ENCODE measurements around the gene FAM237B.
A peak's percentile ranks its signal among the peaks of the same experiment; 100 is the strongest.
"Not testable (repeated sequence)": the region's sequence is repeated elsewhere in the genome, so short reads cannot be mapped to it uniquely, and the experiment has no call there.

Gene FAM237B

DNA sequence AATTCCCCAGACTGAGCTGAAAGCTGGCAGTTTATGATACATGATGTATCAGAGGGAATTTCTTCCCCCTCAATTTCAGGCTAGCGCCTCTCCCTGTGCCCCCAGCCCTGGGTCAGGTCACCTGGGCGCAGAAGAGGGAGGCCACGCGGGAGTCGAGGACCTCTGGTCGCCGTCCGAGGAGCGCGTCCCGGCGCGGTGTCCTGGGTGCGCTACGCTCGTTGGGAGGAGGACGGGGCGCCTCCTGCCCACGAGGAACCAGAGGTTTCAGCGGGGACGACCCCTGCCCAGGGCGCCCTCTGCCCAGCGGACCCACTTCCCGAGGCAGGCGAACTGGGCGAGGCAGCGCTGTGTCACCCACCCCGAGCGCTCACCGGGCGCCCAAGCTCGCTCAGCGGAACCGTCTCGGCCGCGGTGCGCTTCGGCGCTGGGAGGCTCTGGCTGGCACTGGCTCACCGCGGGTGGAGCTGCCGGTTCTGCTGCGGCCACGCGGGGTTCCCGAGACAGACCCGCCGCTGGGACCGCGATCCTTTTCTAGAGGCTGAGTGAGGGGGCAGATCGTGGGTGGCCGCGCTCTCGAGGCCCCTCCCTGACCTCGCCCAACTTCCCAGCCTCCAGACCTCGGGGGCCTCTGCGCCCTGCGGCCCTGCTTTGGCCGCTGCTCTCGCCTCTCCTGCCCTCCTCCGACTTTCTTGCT is at the start of gene FAM237B:
Gene FAM237B (minus strand): TSS at position 504 of the 694 bp plus-strand sequence. CDS start 1,556 bp downstream, outside the sequence.
- Mint-ChIP-seq H3K27ac (no peak within 1 kb of the TSS), H3K36me3 (ENCODE audit: low read depth) (no peaks in the 10 kb centered on the region)
- peak; percentile 70 for DNase-seq

DNA sequence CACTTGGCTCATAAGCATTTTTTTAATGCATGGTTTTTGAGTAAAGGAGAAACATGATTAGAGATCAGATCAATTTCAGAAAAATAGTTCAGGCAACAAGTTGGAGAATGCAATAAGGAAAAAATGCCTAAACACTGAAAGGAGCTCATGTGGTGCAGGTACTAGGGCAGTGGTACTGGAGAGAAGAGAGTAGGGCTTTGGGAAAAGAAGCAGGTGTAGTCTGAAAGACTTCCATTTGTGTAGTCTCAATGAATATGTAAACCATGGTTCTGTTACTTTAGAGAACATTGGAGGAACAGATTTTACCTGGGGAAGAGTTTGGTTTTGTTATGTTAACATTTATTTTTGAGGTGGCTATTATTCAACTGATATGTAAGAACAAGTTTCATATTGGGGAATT is 30.9 kb upstream of the FAM237B start:
- H3K27me3 Mint-ChIP-seq (ENCODE audit: low read depth, poor library complexity): no peaks in the 10 kb centered on the region
- TF ChIP-seq, protein P1, sequence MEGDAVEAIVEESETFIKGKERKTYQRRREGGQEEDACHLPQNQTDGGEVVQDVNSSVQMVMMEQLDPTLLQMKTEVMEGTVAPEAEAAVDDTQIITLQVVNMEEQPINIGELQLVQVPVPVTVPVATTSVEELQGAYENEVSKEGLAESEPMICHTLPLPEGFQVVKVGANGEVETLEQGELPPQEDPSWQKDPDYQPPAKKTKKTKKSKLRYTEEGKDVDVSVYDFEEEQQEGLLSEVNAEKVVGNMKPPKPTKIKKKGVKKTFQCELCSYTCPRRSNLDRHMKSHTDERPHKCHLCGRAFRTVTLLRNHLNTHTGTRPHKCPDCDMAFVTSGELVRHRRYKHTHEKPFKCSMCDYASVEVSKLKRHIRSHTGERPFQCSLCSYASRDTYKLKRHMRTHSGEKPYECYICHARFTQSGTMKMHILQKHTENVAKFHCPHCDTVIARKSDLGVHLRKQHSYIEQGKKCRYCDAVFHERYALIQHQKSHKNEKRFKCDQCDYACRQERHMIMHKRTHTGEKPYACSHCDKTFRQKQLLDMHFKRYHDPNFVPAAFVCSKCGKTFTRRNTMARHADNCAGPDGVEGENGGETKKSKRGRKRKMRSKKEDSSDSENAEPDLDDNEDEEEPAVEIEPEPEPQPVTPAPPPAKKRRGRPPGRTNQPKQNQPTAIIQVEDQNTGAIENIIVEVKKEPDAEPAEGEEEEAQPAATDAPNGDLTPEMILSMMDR (IDR thresholded peaks at IDR 0.05): no peak
- no peak overlapping the region for H3K4me3 Mint-ChIP-seq
- DNase-seq: no peak
- peaks cover 3% of the 10 kb centered on the region for H3K9me3 Mint-ChIP-seq
- H3K27ac Mint-ChIP-seq: no peak overlapping the region
- peaks cover 13% of the 10 kb centered on the region for H3K4me1 Mint-ChIP-seq
- H3K36me3 Mint-ChIP-seq (ENCODE audit: low read depth): peaks cover 49% of the 10 kb centered on the region

More for the DNA sequence above, at the start of gene FAM237B:
- TF ChIP-seq, protein P1 (IDR thresholded peaks at IDR 0.05): no peak
- Mint-ChIP-seq H3K9me3 (no peaks in the 10 kb centered on the region), H3K27me3 (ENCODE audit: low read depth, poor library complexity) (peaks cover 72% of the 10 kb centered on the region), H3K4me1 (peaks cover 10% of the 10 kb centered on the region), H3K4me3 (peak within 1 kb of the TSS; percentile 84)

DNA sequence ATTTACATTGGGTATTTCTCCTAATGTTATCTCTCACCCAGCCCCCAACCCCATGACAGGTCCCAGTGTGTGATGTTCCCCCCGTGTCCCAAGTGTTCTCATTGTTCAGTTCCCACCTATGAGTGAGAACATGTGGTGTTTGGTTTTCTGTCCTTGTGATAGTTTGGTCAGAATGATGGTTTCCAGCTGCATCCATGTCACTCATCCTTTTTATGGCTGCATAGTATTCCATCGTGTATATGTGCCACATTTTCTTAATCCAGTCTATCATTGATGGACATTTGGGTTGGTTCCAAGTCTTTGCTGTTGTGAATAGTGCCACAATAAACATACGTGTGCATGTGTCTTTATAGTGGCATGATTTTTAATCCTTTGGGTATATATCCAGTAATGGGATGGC is 28.9 kb upstream of the FAM237B start:
- not testable (repeated sequence) for H3K4me3 Mint-ChIP-seq; H3K27me3 Mint-ChIP-seq (ENCODE audit: low read depth, poor library complexity); H3K9me3 Mint-ChIP-seq; H3K27ac Mint-ChIP-seq; DNase-seq
- Mint-ChIP-seq H3K36me3 (ENCODE audit: low read depth) (peaks cover 31% of the 10 kb centered on the region), H3K4me1 (peaks cover 21% of the 10 kb centered on the region)

DNA sequence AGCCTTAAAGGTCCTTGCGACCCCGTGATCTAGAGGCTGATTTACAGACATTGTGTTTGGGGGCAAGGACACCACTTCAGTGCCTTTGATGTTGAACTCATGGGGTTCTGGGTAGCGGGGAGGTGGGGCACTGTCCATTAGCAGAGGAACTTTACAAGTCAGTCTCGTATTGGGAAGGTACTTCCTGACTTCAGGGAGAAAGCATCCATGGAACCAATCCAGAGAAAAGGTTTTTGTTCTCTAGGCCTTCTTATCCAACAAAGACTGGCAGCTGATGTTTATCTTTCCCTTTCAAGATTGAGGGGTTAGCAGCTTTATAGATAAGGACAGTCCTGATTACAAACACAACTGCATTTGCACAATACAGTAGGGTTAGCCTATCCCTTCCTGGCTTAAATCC is 28.2 kb upstream of the FAM237B start:
- no peaks in the 10 kb centered on the region for H3K27me3 Mint-ChIP-seq (ENCODE audit: low read depth, poor library complexity)
- TF ChIP-seq, protein P1 (IDR thresholded peaks at IDR 0.05): no peak
- H3K4me1 Mint-ChIP-seq: peaks cover 22% of the 10 kb centered on the region
- H3K27ac Mint-ChIP-seq: peak overlapping the region; percentile 90
- no peaks in the 10 kb centered on the region for H3K9me3 Mint-ChIP-seq
- no peak for DNase-seq
- peaks cover 28% of the 10 kb centered on the region for H3K36me3 Mint-ChIP-seq (ENCODE audit: low read depth)
- no peak overlapping the region for H3K4me3 Mint-ChIP-seq

DNA sequence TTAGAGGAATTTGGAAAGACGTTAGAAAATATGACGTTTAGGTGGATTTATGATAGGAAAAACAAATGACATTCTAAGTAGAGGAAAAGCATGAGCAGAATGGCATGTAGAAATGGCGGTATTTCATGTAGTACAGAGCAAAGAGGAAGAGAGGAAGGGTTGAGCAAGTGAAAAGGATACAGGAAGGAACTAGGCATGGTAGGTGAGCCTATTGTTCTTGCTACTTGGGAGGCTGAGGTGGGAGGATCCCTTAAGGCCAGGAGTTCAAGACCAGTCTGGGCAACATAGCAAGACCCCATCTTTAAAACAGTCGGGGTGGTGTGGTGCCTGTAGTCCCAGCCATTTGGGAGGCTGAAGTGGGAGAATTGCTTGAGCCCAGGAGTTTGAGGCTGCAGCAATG is 26.7 kb upstream of the FAM237B start:
- TF ChIP-seq, protein P1 (IDR thresholded peaks at IDR 0.05): no peak
- H3K27ac Mint-ChIP-seq: no peak overlapping the region
- H3K9me3 Mint-ChIP-seq: no peaks in the 10 kb centered on the region
- H3K27me3 Mint-ChIP-seq (ENCODE audit: low read depth, poor library complexity): no peaks in the 10 kb centered on the region
- H3K4me1 Mint-ChIP-seq: peaks cover 22% of the 10 kb centered on the region
- no peak for DNase-seq
- H3K4me3 Mint-ChIP-seq: peak overlapping the region; percentile 98
- H3K36me3 Mint-ChIP-seq (ENCODE audit: low read depth): peaks cover 19% of the 10 kb centered on the region

DNA sequence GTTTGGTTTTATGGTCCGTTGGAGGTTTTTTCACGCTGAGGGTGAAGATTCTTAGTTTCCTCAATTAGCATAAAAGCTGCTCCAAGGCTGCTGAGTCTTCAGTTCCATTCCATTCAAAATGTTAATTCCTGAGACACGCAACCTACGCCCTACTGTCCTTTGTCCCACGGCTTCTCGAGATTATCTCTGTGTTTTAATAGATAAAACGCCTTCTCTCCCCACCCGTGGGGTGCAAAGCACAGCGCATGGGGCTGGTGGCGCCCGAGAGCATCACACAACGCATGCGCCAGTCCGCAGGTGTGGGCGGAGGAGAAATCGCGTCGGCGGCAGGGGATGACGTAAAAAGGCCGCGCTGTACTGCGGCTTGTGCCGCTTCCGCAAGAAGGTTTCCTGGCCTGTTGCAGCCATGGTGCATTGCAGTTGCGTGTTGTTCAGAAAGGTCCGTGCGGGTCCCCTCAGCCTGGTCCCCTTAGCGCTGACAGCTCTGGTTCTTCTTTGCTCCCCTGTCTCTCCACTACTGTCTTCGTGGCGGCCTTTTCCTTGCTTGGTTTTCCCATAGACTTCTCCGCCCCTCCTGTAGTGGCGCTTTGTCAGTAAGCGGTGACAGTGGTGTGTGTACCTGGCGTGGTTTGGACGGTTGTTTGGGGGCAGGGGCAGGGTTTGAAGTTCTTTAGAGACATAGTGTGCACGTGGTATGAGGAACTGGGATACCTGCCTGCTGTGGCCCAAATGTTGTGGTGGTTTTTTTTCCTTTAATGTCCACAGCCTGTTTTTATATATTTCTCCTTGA is 25.4 kb upstream of the FAM237B start, which contains the start of gene GTPBP10:
Gene GTPBP10 (plus strand): TSS at position 381 of the 790 bp plus-strand sequence. CDS start 26 bp downstream, at position 407.
- peak; percentile 92 for DNase-seq
- peak within 1 kb of the TSS; percentile 99 for H3K27ac Mint-ChIP-seq
- peaks cover 9% of the 10 kb centered on the region for H3K36me3 Mint-ChIP-seq (ENCODE audit: low read depth)
- H3K9me3 Mint-ChIP-seq: no peaks in the 10 kb centered on the region
- H3K4me3 Mint-ChIP-seq: peak within 1 kb of the TSS; percentile 98
- peaks cover 22% of the 10 kb centered on the region for H3K4me1 Mint-ChIP-seq
- TF ChIP-seq, protein P1 (IDR thresholded peaks at IDR 0.05): peak; percentile 54
- no peaks in the 10 kb centered on the region for H3K27me3 Mint-ChIP-seq (ENCODE audit: low read depth, poor library complexity)
